ENCODE results near the gene FCRL6. TPM values are rescaled to one million over a fixed set of nuclear protein-coding genes. Genes with fewer than 3 reads are reported as not detected.

Gene FCRL6
- total and polyA plus RNA-seq, 2 of the 13 experiments (the other 11 are each of a cell fraction or from before 2014, with no cell fraction given), result not detected

DNA sequence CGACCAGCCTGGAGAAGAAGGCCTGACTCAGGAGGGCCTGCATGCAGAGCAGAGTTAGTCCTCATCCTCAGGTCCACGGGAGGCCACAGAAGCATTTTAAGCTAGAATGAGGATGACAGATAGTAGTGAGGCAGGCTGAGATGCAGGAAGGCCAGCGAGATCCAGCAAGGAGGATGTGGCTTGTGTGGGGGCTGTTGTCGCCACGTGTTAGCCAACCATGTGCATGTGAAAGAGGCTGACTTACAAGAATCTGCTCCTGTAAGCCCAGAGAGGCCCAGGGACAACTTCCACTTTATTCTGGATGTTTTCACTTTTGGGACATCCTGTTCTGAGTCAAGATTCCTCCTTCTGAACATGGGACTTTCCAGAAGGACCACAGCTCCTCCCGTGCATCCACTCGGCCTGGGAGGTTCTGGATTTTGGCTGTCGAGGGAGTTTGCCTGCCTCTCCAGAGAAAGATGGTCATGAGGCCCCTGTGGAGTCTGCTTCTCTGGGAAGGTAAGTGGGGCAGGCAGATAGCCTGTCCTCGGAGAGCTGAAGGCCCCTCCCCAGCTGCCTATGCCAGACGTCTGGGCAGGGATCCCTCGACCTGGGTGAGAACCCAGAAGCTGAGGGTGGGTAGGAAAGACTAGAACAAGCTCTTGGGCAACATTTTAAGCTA, 24.4 kb downstream of the FCRL6 start, which contains the start of gene SLAMF8:
SLAMF8 (plus strand) TSS at position 433 of the 661 bp plus-strand sequence; CDS start at position 459, 26 bp downstream.
- ChIA-PET CTCF (ENCODE audit: low intra/inter-chr PET ratio, low total read pairs) (no interaction called here), POLR2A (no interaction called here)
- WGBS (ENCODE audit: low lambda C conversion rate), result 13% methylated on average over 11 of the region's 11 CpGs
- Histone ChIP-seq H3K9me3 (ENCODE audit: low read length) (no peaks in the 10 kb centered on the region), H3K27ac (ENCODE audit: extremely low read length, insufficient read depth, low read length) (no peak within 1 kb of the TSS), H3K4me2 (ENCODE audit: low read depth, low read length) (no peak within 1 kb of the TSS), H3K9ac (ENCODE audit: insufficient read depth, low read depth, low read length) (no peak within 1 kb of the TSS), H3K4me3 (replicated peaks in 1 of 3; ENCODE audit: insufficient read depth in 1 of 3, low read depth in 2 of 3, low read length in 3 of 3) (no peak within 1 kb of the TSS), H3K4me1 (ENCODE audit: insufficient read depth, low read length) (peaks cover 12% of the 10 kb centered on the region), H2AFZ (ENCODE audit: low read length) (no peak within 1 kb of the TSS), H3K36me3 (replicated peaks in 1 of 2; ENCODE audit: control insufficient read depth in 1 of 2, insufficient read depth in 2 of 2, low read length in 2 of 2) (no peaks in the 10 kb centered on the region), H3K79me2 (ENCODE audit: insufficient read depth, low read length) (no peaks in the 10 kb centered on the region), H3K27me3 (ENCODE audit: control insufficient read depth in 1 of 2, insufficient read depth in 2 of 2, low read length in 2 of 2) (peaks cover 3 to 12% of the 10 kb centered on the region in 2 experiments; a peak in 4 of 5 replicates), H4K20me1 (ENCODE audit: insufficient read depth, low read length) (no peaks in the 10 kb centered on the region)
- in situ Hi-C loops (cut with HindIII; ENCODE audit: extremely low pct_ligation_motif_present, low pct_unique_long_range_greater_than_20kb), result no loop called here
- TF ChIP-seq ELF3 (CRISPR knock-in tag; IDR thresholded peaks at IDR 0.05) (no peak), NKX3-1 (CRISPR knock-in tag; IDR thresholded peaks at IDR 0.05) (no peak), KAT7 (CRISPR knock-in tag; IDR thresholded peaks at IDR 0.05; ENCODE audit: borderline replicate concordance) (no peak), POLR2A (IDR thresholded peaks at IDR 0.05; ENCODE audit: insufficient read depth in 1 of 2, low read depth in 2 of 2, low read length in 2 of 2) (no peak), ZNF691 (CRISPR knock-in tag; IDR thresholded peaks at IDR 0.05; ENCODE audit: borderline replicate concordance, low read depth) (no peak)
- TF ChIP-seq, protein P1, sequence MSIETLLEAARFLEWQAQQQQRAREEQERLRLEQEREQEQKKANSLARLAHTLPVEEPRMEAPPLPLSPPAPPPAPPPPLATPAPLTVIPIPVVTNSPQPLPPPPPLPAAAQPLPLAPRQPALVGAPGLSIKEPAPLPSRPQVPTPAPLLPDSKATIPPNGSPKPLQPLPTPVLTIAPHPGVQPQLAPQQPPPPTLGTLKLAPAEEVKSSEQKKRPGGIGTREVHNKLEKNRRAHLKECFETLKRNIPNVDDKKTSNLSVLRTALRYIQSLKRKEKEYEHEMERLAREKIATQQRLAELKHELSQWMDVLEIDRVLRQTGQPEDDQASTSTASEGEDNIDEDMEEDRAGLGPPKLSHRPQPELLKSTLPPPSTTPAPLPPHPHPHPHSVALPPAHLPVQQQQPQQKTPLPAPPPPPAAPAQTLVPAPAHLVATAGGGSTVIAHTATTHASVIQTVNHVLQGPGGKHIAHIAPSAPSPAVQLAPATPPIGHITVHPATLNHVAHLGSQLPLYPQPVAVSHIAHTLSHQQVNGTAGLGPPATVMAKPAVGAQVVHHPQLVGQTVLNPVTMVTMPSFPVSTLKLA (IDR thresholded peaks at IDR 0.05), result peak; percentile 66
- FAIRE-seq (no peak), DNase-seq (ENCODE audit: low spot score) (no peak), ATAC-seq (no peak)
- BruUV-seq (replicated peaks), result no TSS peak
- intact Hi-C loops (cut with micrococcal nuclease; ENCODE audit: unreplicated experiment), result no loop called here

All from HepG2 (cell line).